IMR-90 (cell line): ENCODE data around the gene KLHL11. TPM values are rescaled to one million over a fixed set of nuclear protein-coding genes. Genes with fewer than 3 reads are reported as not detected.

Source experiments
- ATAC-seq: fragments of 200-7000 bp; cut with Tn5 transposase; 2 replicates; pipeline ENCODE4 v1.9.1; 2020; ENCODE audit warnings: low read depth, mild to moderate bottlenecking, moderate library complexity
- BruUV-seq: library from RNA; stranded (reverse); fragments of 400-500 nt; replicated peaks from 2 replicates; lab custom pipeline; 2021; lab: Mats Ljungman, UMichigan
- CTCF ChIA-PET: fragments of 300-600 bp; formaldehyde crosslinking; extraction: SDS; loops from one replicate; lab custom pipeline; 2021; ENCODE audit warnings: antibody characterized with exemption; lab: Yijun Ruan, JAX
- POLR2A ChIA-PET: fragments of 300-600 bp; sonication (Branson Sonifier 250); formaldehyde crosslinking; loops from one replicate; lab custom pipeline; 2022; ENCODE audit warnings: antibody characterized with exemption; ENCODE audit not compliant: unreplicated experiment; lab: Charles Lee
- DNase-seq: peaks from one replicate; pipeline ENCODE4 v3.0.0; 2013
- H2AFZ ChIP-seq: replicated peaks from 2 replicates; pipeline ENCODE3; 2013; ENCODE audit warnings: low read length, mild to moderate bottlenecking; ENCODE audit not compliant: poor library complexity
- H2AK5ac ChIP-seq: 2 replicates; pipeline ENCODE4 v1.6.1; 2013; ENCODE audit warnings: low read depth, low read length, inconsistent platforms
- H2AK9ac ChIP-seq: replicated peaks from 2 replicates; pipeline ENCODE3; 2013; ENCODE audit warnings: mild to moderate bottlenecking, low read depth, low read length, moderate library complexity; ENCODE audit not compliant: poor library complexity
- H2BK120ac ChIP-seq: 2 replicates; pipeline ENCODE4 v1.6.1; 2013; ENCODE audit warnings: low read depth, low read length, inconsistent platforms
- H2BK15ac ChIP-seq: 3 replicates; pipeline ENCODE4 v1.6.1; 2013; ENCODE audit warnings: low read depth, low read length, inconsistent platforms
- H2BK20ac ChIP-seq: 2 replicates; pipeline ENCODE4 v1.6.1; 2013; ENCODE audit warnings: low read depth, mild to moderate bottlenecking, inconsistent platforms, low read length, moderate library complexity
- H2BK5ac ChIP-seq: 2 replicates; pipeline ENCODE4 v1.6.1; 2013; ENCODE audit warnings: mild to moderate bottlenecking, low read depth, low read length, inconsistent platforms; ENCODE audit not compliant: poor library complexity, severe bottlenecking
- H3K14ac ChIP-seq: replicated peaks from 2 replicates; pipeline ENCODE4 v1.6.1; 2013; ENCODE audit warnings: low read depth, low read length, inconsistent platforms
- H3K18ac ChIP-seq: 2 replicates; pipeline ENCODE4 v1.6.1; 2013; ENCODE audit warnings: low read depth, low read length, control low read depth
- H3K23ac ChIP-seq: 2 replicates; pipeline ENCODE4 v1.6.1; 2013; ENCODE audit warnings: low read depth, low read length, inconsistent platforms
- H3K27ac ChIP-seq: 2 replicates; pipeline ENCODE4 v1.5.1; 2013; ENCODE audit warnings: mild to moderate bottlenecking, control low read depth, low read length; ENCODE audit not compliant: insufficient read depth
- H3K27me3 ChIP-seq: 2 replicates; pipeline ENCODE4 v1.6.1; 2013; ENCODE audit warnings: low read length; ENCODE audit not compliant: control insufficient read depth, insufficient read depth
- H3K36me3 ChIP-seq: 2 replicates; pipeline ENCODE4 v1.6.1; 2013; ENCODE audit warnings: low read length, mixed read lengths; ENCODE audit not compliant: control insufficient read depth, insufficient read depth
- H3K4ac ChIP-seq: 2 replicates; pipeline ENCODE4 v1.6.1; 2013; ENCODE audit warnings: low read depth, low read length, inconsistent platforms
- H3K4me1 ChIP-seq: 2 replicates; pipeline ENCODE4 v1.6.1; 2013; ENCODE audit warnings: low read length, mixed read lengths; ENCODE audit not compliant: control insufficient read depth, insufficient read depth
- H3K4me2 ChIP-seq: 2 replicates; pipeline ENCODE4 v1.6.1; 2013; ENCODE audit warnings: low read depth, mild to moderate bottlenecking, control low read depth, low read length, moderate library complexity
- H3K4me3 ChIP-seq: 2 replicates; pipeline ENCODE4 v1.5.1; 2013; ENCODE audit warnings: low read depth, mild to moderate bottlenecking, control low read depth, low read length, moderate library complexity; ENCODE audit not compliant: insufficient read depth
- H3K56ac ChIP-seq: 2 replicates; pipeline ENCODE4 v1.6.1; 2013; ENCODE audit warnings: low read length, inconsistent platforms; ENCODE audit not compliant: insufficient read depth; ENCODE audit errors: extremely low read depth
- H3K79me1 ChIP-seq, 2 experiments: 2 replicates each; pipeline ENCODE4 v1.6.1; 2013; ENCODE audit warnings: low read length in 2 of 2, inconsistent platforms in 1 of 2, low read depth in 1 of 2
- H3K9ac ChIP-seq: 2 replicates; pipeline ENCODE4 v1.6.1; 2013; ENCODE audit warnings: low read depth, low read length, control low read depth
- H3K9me1 ChIP-seq: 2 replicates; pipeline ENCODE4 v1.6.1; 2013; ENCODE audit warnings: low read length, inconsistent platforms; ENCODE audit not compliant: insufficient read depth
- H3K9me3 ChIP-seq: 2 replicates; pipeline ENCODE4 v1.6.1; 2013; ENCODE audit warnings: low read length; ENCODE audit not compliant: control insufficient read depth, insufficient read depth
- H4K20me1 ChIP-seq: 2 replicates; pipeline ENCODE4 v1.6.1; 2013; ENCODE audit warnings: low read length, inconsistent platforms; ENCODE audit not compliant: insufficient read depth
- H4K5ac ChIP-seq: 2 replicates; pipeline ENCODE4 v1.6.1; 2013; ENCODE audit warnings: mild to moderate bottlenecking, low read depth, low read length, control low read depth
- H4K8ac ChIP-seq, 2 experiments: 2 replicates each; pipeline ENCODE4 v1.6.1; 2013; ENCODE audit warnings: low read depth in 2 of 2, low read length in 2 of 2, control low read depth in 1 of 2, inconsistent platforms in 1 of 2
- H4K91ac ChIP-seq: 2 replicates; pipeline ENCODE4 v1.6.1; 2013; ENCODE audit warnings: low read depth, low read length, inconsistent platforms; ENCODE audit not compliant: insufficient read depth
- CTCF ChIP-seq: conservative IDR thresholded peaks from 2 replicates; pipeline ENCODE4 v1.5.1; 2012; ENCODE audit warnings: mild to moderate bottlenecking, low read depth, low read length, improper control_type of control experiment
- MAZ ChIP-seq: IDR thresholded peaks from 2 replicates; pipeline ENCODE4 v1.6.1; 2012; ENCODE audit warnings: low read depth, mild to moderate bottlenecking, low read length, improper control_type of control experiment, moderate library complexity, borderline replicate concordance
- RAD21 ChIP-seq: IDR thresholded peaks from 2 replicates; pipeline ENCODE4 v1.6.1; 2012; ENCODE audit warnings: low read length, improper control_type of control experiment
- WGBS, 2 experiments: methylation state at CpG; one replicate each; pipeline versions ENCODE4 v1.1.5 to v1.1.7; 2013; ENCODE audit warnings: missing lambda C conversion rate in 2 of 2; ENCODE audit not compliant: insufficient read length in 1 of 2; ENCODE audit errors: extremely low coverage in 2 of 2; 5-methylcytosine and 5-hydroxymethylcytosine counted together
- dilution Hi-C: fragments of 300-500 bp; cut with HindIII; formaldehyde crosslinking; loops from one replicate; pipeline ENCODE4 v1.14.3; 2018; ENCODE audit warnings: low sequenced_read_pairs; ENCODE audit not compliant: unreplicated experiment
- in situ Hi-C: fragments of 300-500 bp; cut with MboI; formaldehyde crosslinking; loops from 3 replicates; pipeline ENCODE4 v1.14.3; 2019; ENCODE audit warnings: low sequenced_read_pairs, inconsistent platforms, mixed read lengths
- intact Hi-C: fragments of 100-400 bp; cut with micrococcal nuclease; formaldehyde crosslinking; loops from 2 replicates; pipeline ENCODE4 v1.10.0; 2022
- polyA plus RNA-seq, 3 experiments: library from polyadenylated mRNA; depleted of rRNA; stranded (reverse); fragments of >200 nt; gene quantifications; 2 replicates each; pipeline ENCODE4 v1.2.3, GENCODE V29; 2012; ENCODE audit warnings: low replicate concordance in 1 of 3
- total RNA-seq: library from RNA; depleted of rRNA; stranded (reverse); fragments of >200 nt; gene quantifications from 2 replicates; pipeline ENCODE4 v1.2.3, GENCODE V29; 2012

The KLHL11 gene
- total and polyA plus RNA-seq, 2 of the 4 experiments (the other 2 are of a cell fraction): 4.1 to 38.5 TPM

GRCh38 chr17:41912925-41913324 is 47.7 kb upstream of the KLHL11 start:
- Histone ChIP-seq H3K27ac (no peak overlapping the region), H2AK9ac (no peak overlapping the region), H3K9me1 (peaks cover 51% of the 10 kb centered on the region), H3K4me2 (no peak overlapping the region), H2BK120ac (no peak overlapping the region), H3K4me1 (peaks cover 35% of the 10 kb centered on the region), H4K5ac (no peak overlapping the region), H2AK5ac (no peak overlapping the region; the same call in 1 of the 2 replicates), H3K56ac (no peak overlapping the region), H4K8ac (no peak overlapping the region), H2AFZ (no peak overlapping the region), H3K4me3 (no peak overlapping the region), H2BK20ac (no peak overlapping the region), H3K9ac (no peak overlapping the region), H3K14ac (no peak overlapping the region), H3K23ac (peak overlapping the region; percentile 59; the same call in 1 of the 2 replicates), H3K27me3 (no peaks in the 10 kb centered on the region), H3K9me3 (no peaks in the 10 kb centered on the region), H3K4ac (0 out of 2 replicates have a peak overlapping the region, but pooled peaks have one; percentile 25), H2BK5ac (peak overlapping the region; percentile 15), H3K79me1 (peaks cover 35 to 88% of the 10 kb centered on the region in 2 experiments), H4K91ac (no peak overlapping the region), H2BK15ac (0 out of 3 replicates have a peak overlapping the region, but pooled peaks have one; percentile 6), H3K36me3 (peaks cover 50% of the 10 kb centered on the region), H3K18ac (no peak overlapping the region), H4K20me1 (peaks cover 74% of the 10 kb centered on the region)
- ChIA-PET CTCF (interaction anchor here (0.6 kb wide), 1 partner anchor 43 kb away, joined by 3 read pairs; no protein-coding TSS in a partner anchor), POLR2A (no interaction called here)
- dilution Hi-C loops: no loop called here
- ATAC-seq (no peak), DNase-seq (no peak)
- TF ChIP-seq RAD21 (0 out of 2 replicates have a peak, but pooled peaks have one; percentile 2), CTCF (peak; percentile 26; the same call in 1 of the 2 replicates), MAZ (no peak)
- in situ Hi-C loops: no loop called here
- no TSS peak for BruUV-seq
- intact Hi-C loops: no loop called here
- WGBS, 2 experiments: no CpG with 5 or more reads among the region's 1 CpG
